Lung (tissue), 12 donors: ENCODE results near the gene SOX9. TPM values are rescaled to one million over a fixed set of nuclear protein-coding genes. Genes with fewer than 3 reads are reported as not detected.

Experiments used
- ATAC-seq: fragments of 200-7000 bp; cut with Tn5 transposase; one replicate; pipeline ENCODE4 v1.9.1; 2020; ENCODE audit warnings: moderate number of reproducible peaks; ENCODE audit not compliant: insufficient read depth, low FRiP score
- DNase-seq, 3 donors: peaks; one replicate each; pipeline ENCODE4 v3.0.0-alpha.2; 2013 to 2017
- H3K27ac ChIP-seq, 2 donors: one replicate each; pipeline ENCODE4 v1.5.1; 2013; ENCODE audit warnings: mild to moderate bottlenecking in 2 of 2, moderate library complexity in 2 of 2, control low read depth in 1 of 2, inconsistent platforms in 1 of 2, low read depth in 1 of 2, low read length in 1 of 2
- H3K27me3 ChIP-seq, 3 donors: one replicate each; pipeline ENCODE4 v1.5.1; 2013; ENCODE audit warnings: low read length in 2 of 3; ENCODE audit not compliant: control insufficient read depth in 3 of 3, insufficient read depth in 3 of 3
- H3K36me3 ChIP-seq, 4 donors: one replicate each; pipeline ENCODE4 v1.5.1; 2013; ENCODE audit warnings: low read length in 4 of 4, mild to moderate bottlenecking in 1 of 4, moderate library complexity in 1 of 4; ENCODE audit not compliant: control insufficient read depth in 4 of 4, insufficient read depth in 4 of 4
- H3K4me1 ChIP-seq, 5 donors: one replicate each; pipeline ENCODE4 v1.5.1; 2013; ENCODE audit warnings: low read length in 5 of 5, mild to moderate bottlenecking in 2 of 5, moderate library complexity in 1 of 5; ENCODE audit not compliant: control insufficient read depth in 5 of 5, insufficient read depth in 5 of 5
- H3K4me3 ChIP-seq: one replicate; pipeline ENCODE4 v1.5.1; 2013; ENCODE audit warnings: mild to moderate bottlenecking, control low read depth, moderate library complexity
- H3K9ac ChIP-seq, 2 donors: one replicate each; pipeline ENCODE4 v1.5.1; 2013; ENCODE audit warnings: low read length in 2 of 2, control low read depth in 1 of 2; ENCODE audit not compliant: insufficient read depth in 1 of 2
- H3K9me3 ChIP-seq, 4 donors: one replicate each; pipeline ENCODE4 v1.5.1; 2013; ENCODE audit warnings: low read length in 3 of 4, mild to moderate bottlenecking in 1 of 4, moderate library complexity in 1 of 4; ENCODE audit not compliant: control insufficient read depth in 4 of 4, insufficient read depth in 3 of 4
- CTCF ChIP-seq: IDR thresholded peaks from 2 replicates; pipeline ENCODE4 v1.5.1; 2012; ENCODE audit warnings: mild to moderate bottlenecking; ENCODE audit errors: control extremely low read depth, extremely low read depth
- WGBS, 2 donors: extraction: QIAGEN DNeasy Blood & Tissue Kit; methylation state at CpG; one replicate each; pipeline ENCODE4 v1.1.7; 2013; 5-methylcytosine and 5-hydroxymethylcytosine counted together
- polyA plus RNA-seq, 2 donors: library from polyadenylated mRNA; stranded (reverse); fragments of 200-250 nt; gene quantifications; one replicate each; pipeline ENCODE4 v1.2.1, GENCODE V29; 2013
- total RNA-seq, 2 donors: library from RNA; depleted of rRNA in 1 of 2; stranded (reverse); fragments of >200 nt in 1 of 2; gene quantifications; one replicate each; pipeline ENCODE4 v1.2.1, GENCODE V29; 2014 to 2021
- donor health status: control.
- donor health status: control.
- donor health status: Bipolar disorder and iron deficiency.
- donor health status: healthy.
- donor health status: DM: yes; HTN: yes; CAD: no.

Gene SOX9
- total and polyA plus RNA-seq, 4 donors: 2.3 to 19.2 (median 3.8) TPM

- Histone ChIP-seq H3K9me3 (no peaks in the 10 kb centered on the region), H3K9ac (no peak overlapping the region), H3K36me3 (no peaks in the 10 kb centered on the region), H3K4me3 (no peak overlapping the region), H3K27me3 (peaks cover 0 to 2% (median 0%) of the 10 kb centered on the region in 3 donors), H3K27ac (no peak overlapping the region), H3K4me1 (no peaks in the 10 kb centered on the region)
- ATAC-seq (no peak), DNase-seq (no peak)
- no peak for TF ChIP-seq CTCF
- WGBS, 2 donors: 75 to 77% methylated on average over 7 of the region's 7 CpGs
These were observed 31.3 kb upstream of the SOX9 start for GRCh38 chr17:72089453-72089987.

- Histone ChIP-seq H3K4me1 (no peaks in the 10 kb centered on the region), H3K27me3 (peaks cover 0 to 2% (median 0%) of the 10 kb centered on the region in 3 donors), H3K4me3 (no peak overlapping the region), H3K36me3 (no peaks in the 10 kb centered on the region), H3K9ac (no peak overlapping the region), H3K27ac (no peak overlapping the region), H3K9me3 (no peaks in the 10 kb centered on the region)
- DNase-seq: no peak
- 34 to 63% methylated on average over 1 of the region's 1 CpG for WGBS, 2 donors
- TF ChIP-seq CTCF: no peak
- ATAC-seq: no peak
These were observed 30.7 kb upstream of the SOX9 start for GRCh38 chr17:72090108-72090507.

- DNase-seq (no peak), ATAC-seq (no peak)
- H3K27me3 ChIP-seq: no peaks in the 10 kb centered on the region
- H3K4me1 ChIP-seq: no peaks in the 10 kb centered on the region
- no peak overlapping the region for H3K4me3 ChIP-seq
- H3K9me3 ChIP-seq: peaks cover 0 to 4% (median 0%) of the 10 kb centered on the region in 4 donors
- no peak overlapping the region for H3K27ac ChIP-seq
- WGBS, 2 donors: 39 to 95% methylated on average over 1 of the region's 1 CpG
- no peak overlapping the region for H3K9ac ChIP-seq
- H3K36me3 ChIP-seq: no peaks in the 10 kb centered on the region
- TF ChIP-seq CTCF: no peak
These were observed 28.0 kb upstream of the SOX9 start for GRCh38 chr17:72092710-72093322.

- DNase-seq: no peak
- H3K27ac ChIP-seq: no peak overlapping the region
- H3K9ac ChIP-seq: no peak overlapping the region
- no peaks in the 10 kb centered on the region for H3K4me1 ChIP-seq
- no peak for ATAC-seq
- H3K27me3 ChIP-seq: no peaks in the 10 kb centered on the region
- no peak overlapping the region for H3K4me3 ChIP-seq
- no peak for TF ChIP-seq CTCF
- H3K36me3 ChIP-seq: no peaks in the 10 kb centered on the region
- 80 to 81% methylated on average over 3 of the region's 3 CpGs for WGBS, 2 donors
- H3K9me3 ChIP-seq: peaks cover 0 to 4% (median 0%) of the 10 kb centered on the region in 4 donors
These were observed 27.1 kb upstream of the SOX9 start for GRCh38 chr17:72093707-72094106.
